Raji (cell line): ENCODE data around the gene DKC1.

Source experiments
- POLR2A ChIP-seq: IDR thresholded peaks from 2 replicates; pipeline ENCODE4 v1.6.1; 2011; ENCODE audit warnings: low read depth, low read length, control low read depth; ENCODE audit not compliant: insufficient read depth

The DKC1 gene

DNA sequence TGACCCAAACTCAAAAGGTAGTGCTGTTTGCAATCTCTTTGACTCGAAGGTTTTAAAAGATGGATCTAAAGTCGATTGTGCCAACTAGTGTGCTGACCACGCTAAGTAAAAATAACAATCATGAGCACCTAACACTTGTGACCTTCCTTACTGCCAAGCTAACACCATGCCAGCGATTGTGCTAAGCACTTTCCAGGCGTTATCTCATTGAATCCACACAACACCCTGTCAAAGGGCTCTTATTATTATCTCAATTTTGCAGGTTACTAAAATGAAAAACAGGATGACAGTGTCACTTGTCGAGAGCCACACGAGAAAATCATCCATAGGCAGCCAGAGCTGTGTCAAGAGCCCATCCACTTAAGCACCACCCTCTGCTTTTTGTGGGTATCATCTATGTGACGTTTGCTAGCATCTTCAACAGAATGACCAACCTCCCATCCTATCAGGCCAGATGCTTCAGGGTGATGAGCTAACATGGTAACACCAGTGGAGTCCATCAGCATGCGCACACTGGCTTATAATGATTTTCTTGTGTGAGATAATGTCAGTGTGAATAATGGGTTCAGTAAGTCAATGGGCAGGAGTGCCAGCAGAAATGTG lies 10.9 kb upstream of the DKC1 start:
- TF ChIP-seq POLR2A, result no peak

DNA sequence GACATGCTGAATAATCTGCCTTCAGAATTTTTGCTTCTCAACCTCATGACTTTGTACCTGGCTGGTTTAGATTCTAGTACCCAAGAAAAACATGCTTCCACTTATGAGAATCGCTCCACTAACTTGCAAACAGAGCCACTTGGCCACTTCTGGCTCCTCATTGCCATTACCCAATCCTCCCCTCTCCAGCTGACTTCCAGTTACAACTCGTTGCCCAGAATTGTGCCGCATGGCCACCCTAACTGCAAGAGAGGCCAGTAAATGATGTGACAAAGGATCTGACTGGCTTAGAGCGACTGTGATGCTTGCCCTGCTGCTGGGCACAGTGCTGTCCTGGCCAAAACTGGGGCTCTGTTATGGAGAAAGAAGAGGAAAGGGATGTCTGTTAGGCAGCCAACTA lies 4.0 kb upstream of the DKC1 start:
- TF ChIP-seq POLR2A, result no peak

DNA sequence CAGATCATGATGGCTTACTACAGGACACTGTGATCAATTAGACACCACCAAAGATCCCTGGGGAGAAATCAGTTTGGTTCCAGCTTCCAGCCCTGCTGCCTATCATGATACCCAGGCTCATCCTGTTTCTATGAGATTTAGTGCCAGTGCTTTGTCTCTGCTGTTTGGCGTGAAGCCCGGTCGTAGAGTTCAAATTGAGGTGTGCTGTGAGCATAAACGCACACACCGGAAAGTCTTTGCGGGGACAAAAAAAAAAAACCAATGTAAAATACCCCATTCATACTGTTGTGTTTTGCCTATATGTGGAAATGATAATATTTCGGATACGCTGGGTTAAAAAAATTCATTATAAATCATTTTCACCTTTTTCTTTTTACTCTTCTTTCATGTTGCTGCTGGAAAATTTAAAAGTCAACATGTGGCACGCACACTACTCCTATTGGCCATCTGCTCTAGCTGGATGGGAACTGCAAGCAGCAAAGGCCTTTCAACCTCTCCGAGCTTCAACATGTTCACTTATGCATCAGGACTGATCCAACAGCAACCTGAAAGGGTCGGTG lies 607 bp upstream of the DKC1 start:
- TF ChIP-seq POLR2A, result peak; percentile 66; the same call in 1 of the 2 replicates

DNA sequence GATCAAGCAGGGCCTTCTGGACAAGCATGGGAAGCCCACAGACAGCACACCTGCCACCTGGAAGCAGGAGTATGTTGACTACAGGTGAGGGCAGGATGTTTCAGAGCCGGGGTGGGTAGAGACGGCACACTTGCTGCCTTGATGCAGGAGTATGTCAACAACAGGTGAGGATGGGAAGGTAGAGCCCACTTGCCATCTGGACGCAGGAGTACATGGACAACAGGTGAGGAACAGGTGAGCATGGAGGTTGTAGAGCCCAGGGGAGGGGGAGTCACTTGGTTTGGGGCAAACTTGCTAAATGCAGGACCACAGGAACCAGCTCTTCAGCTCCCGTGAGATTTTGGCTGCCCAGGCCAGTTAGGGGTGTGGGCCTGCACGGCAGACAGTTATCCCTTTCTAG lies 12.0 kb downstream of the DKC1 start:
- TF ChIP-seq POLR2A, result no peak

DNA sequence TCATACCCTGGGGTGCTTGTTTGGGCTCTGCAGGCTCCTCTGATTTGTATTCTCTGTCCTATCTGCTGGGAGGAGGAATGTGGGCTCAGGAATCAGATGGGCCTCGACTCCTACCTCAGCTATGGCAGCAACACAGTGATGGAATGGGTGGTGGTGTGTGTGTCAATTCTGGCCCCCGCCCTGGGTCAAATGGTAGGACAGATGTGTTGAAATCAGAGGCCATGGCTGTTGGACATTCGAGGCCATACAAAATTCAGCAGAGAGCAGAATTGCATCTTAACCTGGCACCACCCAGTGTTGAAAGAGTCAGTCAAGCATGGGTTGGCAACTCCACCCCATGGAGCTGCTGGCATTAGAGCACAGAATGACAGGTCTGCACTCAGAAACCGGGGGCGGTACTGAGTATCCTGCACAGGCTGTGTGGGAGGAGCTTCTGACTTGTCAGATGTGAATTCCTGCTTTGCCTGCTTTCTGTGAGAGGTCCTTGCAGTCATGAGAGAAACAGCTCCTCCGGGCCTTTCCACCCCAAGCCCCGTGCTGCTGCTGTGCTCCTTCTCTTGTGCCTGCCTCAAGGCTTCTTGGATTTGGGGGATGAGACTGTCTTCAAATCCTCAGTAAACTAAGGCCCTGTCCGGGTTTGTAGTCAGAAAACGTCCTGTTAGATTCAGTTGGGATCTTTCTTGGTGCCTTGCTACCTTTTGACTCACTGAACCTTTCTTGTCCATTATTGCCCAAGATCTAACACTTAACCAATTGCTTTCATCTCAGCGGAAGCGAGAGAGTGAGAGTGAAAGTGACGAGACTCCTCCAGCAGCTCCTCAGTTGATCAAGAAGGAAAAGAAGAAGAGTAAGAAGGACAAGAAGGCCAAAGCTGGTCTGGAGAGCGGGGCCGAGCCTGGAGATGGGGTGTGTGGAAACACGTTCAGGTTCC lies 13.0 kb downstream of the DKC1 start:
- no peak for TF ChIP-seq POLR2A

DNA sequence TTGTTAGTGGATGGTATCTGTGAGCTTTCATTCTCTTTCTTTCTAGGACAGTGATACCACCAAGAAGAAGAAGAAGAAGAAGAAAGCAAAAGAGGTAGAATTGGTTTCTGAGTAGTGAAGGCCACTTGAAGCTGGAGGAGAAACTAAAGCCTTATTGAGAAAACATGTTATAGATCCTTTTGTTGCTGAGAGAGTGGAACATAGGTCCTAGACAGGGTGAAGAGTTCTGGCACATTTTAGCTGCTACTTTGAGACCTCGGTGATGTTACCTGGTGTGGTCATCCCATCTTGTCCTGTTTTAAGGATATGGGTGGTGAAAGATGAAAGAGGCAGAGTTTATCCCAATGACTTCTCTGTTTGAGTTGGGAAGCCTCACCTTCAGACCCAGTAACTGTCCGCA lies 14.1 kb downstream of the DKC1 start:
- no peak for TF ChIP-seq POLR2A

DNA sequence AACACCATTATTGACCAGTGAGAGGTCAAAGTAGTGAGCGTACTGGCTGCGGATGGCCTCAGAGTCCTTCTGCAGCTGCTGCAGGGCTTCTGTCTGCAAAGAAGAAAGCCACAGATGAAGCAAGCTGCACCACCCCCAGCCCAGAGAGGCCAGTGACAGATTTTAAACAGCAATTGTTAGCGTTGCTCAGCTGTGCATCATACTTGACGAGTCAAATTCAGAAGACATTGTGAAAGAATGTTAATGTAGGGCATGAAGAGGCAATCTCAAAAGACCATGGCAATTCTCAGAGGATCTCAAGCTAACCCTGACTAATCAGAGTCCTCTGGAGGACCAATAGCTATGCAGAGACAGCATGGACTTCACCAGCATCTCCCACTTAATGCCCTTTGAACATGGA lies 16.6 kb downstream of the DKC1 start:
- no peak for TF ChIP-seq POLR2A

DNA sequence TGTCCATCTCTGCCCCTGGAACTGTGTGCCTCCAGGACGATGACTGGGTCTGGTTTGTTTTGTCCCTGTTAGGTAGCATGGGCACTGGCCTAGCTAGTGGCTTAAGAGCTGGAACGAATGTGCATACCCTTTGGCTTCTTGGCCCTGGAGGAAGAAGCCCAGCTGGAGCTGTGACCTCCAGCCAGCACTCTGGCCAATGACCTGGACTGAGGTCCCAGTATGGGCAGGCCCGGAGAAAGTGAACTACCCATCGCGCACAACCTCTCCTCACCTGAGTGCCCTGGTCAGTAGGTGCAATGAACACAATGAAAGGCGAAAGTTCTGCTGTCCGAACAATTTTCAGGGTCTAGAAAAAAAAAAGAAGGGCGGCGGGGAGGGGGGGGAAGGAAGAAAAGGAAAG lies 18.3 kb downstream of the DKC1 start:
- no peak for TF ChIP-seq POLR2A

DNA sequence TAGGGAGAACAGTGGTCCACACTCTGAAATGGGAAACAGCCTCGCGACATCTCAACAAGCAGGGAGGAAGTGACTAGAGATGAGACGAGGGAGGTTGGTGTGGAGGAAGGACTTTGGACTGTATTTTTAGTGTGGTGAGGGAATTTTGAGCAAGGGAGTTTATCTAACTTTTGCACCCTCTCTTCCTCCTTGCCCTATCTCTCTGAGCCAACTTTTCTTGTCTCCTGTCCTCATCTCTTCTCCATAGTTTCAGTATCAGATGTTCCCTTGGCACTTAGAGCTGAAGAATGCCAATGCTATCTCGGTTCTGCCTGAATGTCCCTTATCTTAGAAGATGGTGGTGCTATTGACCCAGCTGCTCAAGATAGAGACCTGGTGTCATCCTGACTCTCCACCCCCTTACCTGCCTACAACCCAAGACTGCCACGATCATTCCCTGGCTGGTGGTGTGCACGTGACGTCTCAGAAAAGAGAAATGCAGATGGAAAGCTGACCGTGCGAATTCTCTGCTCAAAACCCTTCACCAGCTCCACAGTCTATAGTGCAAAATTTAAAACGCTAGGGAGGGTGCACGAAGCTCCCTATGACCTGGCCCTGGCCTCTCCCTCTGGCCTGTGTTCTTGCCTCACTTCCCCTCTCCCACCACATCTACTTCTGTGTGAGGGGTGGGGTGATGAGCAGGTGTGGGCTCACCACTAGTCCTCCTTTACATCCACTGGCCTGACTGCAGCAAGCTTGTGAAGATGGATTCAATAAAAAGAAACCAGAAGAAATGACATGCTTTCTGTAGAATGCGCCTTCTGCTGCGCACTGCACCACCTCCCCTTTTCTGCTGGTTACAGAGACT lies 21.7 kb downstream of the DKC1 start:
- no peak for TF ChIP-seq POLR2A

DNA sequence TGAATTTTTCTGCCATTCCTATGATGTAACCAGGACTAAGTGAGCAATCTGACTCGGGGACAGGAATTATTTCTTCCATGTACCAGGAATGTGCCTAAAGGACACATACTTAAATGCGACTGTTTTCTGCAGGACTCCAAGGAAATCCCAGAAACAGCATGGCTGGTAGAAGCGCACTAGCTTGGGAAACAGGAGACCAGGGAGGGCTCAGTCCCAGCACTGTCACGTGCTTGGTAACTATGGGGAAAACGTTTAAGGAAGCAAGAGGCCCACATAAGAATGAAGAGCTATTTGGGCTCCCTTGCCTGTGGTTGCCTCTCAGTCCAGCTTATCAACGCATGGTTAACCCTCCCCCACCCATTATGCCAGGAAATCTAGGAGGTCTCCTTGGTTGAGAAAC lies 23.1 kb downstream of the DKC1 start:
- TF ChIP-seq POLR2A, result no peak

DNA sequence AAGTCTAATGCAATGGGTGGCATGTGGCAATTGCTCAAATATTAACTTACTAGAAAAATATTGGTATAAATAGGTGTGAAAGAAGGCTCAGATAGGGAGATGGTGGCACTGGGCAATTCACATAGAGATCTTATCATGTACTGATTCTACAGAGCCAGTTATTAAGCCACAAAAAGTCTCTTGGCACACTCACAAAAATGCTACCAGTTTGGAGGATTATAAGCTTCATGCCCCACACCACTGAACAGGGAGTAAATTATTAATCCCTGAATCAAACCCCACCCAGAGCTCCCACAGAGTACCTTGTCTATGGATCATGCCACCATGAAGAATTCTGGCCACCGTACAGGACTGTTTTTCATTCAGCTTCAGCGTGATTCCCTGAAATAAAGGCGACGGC lies 28.8 kb downstream of the DKC1 start:
- no peak for TF ChIP-seq POLR2A

DNA sequence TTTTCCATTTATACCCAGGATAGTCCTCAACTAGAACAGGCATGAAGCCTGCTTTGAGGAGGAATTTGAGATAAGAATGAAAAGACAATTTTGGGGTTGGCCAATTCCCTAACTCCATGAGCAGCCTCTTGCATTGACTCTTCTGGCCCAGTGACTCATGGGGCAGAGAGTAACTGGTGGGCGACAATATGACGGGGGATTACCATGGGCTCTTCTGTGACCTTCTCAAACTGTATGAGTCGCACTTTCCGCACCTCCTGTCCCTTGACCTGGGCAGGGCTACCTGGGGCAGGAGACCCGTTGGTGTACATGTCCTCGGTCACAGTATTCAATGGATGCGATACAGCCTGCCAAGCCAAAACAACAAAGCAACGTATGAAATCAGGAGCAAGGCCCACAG lies 29.3 kb downstream of the DKC1 start:
- no peak for TF ChIP-seq POLR2A

DNA sequence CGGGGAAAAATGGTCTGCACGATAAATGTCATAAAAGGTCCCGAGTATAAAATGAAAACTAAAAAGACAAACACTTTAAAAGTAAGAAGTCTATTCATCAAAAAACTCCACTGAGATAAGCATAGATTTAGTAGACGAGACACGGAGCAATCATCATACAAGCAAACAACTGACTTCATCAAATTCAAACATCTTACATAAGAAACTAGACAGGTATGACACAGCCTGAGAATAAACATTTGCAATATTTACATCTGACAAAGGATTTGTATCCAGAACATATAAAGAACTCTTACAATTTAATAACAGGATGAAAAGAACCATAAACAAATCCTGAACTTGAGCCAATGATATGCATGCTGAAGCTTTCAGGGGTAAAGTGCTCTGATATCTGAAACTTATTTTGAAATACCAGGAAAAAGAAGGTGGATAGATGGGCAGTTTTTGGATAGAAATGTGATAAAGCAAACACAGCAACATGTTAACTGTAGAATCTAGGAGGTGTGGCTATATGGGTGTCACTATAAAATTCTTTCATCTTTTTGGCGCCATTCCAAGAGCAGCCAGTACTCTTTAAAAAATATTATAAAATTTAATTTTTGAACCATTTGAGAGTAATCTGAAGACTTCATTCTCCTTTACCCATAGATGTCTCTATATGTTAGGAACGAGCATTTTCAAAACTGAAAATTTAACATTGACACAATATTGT lies 30.6 kb downstream of the DKC1 start:
- TF ChIP-seq POLR2A, result no peak

DNA sequence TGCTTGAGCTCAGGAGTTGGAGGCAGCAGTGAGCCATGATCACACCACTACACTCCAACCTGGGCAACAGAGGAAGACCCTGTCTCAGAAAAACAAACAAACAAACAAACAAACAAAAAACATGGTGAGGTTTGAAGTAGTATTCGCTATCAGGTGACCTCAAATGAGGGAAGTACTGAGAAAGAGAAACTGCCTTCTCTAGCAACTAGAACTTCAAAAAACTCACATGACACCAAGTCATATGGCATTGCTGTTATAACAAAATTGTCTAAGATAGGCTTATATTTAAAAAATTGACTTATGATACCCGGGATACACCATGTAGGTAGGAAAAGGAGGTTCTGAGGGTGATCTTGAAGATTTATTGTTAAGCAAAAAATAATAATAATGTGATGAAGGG lies 32.4 kb downstream of the DKC1 start:
- TF ChIP-seq POLR2A, result no peak

DNA sequence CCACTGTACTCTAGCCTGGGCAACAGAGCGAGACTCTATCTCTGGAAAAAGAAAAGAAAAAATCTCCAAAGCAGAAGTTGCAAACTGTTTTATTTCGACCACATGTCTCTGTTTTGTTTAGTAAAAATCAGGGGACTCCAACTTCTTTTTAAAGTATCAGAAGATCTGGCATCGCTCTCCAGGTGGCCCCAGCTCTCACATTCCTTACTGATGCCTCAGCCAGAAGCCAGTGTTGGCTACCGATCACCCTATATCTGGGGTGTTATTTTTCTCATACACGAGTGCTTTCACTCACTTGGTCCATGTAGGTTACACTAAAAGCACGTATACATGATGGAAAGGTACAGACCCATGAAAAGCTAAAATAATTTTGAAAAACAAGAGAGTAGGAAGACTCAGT lies 34.3 kb downstream of the DKC1 start:
- no peak for TF ChIP-seq POLR2A

DNA sequence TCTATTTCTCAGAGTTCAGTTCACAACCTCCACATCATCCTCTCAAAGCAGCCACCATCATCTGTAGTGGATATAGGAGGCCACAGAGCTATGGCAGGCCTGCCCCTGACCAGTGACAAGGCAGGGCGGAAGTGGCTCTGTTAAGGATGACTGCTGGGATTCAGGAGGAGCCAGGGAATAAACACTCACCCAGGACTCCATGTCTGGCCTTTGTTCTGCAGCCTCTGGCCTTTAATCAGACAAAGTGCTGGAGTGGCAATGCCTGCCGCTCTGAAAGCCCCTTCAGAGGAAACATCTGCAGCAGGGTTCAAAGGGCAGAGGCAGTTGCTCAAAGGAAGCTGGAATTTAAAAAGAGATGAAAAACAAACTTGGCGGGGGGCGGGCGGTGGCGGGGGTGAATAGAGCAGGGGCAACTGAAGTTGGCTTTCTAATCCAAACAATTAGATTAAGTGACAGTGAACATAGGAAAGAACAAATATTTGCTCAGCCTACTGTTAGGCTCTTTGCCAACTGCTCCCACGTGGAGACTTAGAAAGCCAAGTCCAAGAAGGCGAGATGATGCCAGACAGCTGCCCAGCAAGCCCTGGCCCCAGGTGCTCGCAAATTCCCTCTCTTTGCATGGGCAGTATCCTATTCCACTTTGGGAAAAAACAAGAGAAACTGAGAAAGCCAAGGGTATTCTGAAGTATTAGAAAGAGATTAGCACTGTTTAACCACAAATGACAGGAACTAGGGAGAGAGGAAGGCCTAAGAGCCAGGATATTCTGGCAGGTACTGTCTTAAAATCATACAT lies 37.1 kb downstream of the DKC1 start:
- TF ChIP-seq POLR2A, result no peak
